Measurements from ENCODE around the gene DTL.

Gene DTL

DNA sequence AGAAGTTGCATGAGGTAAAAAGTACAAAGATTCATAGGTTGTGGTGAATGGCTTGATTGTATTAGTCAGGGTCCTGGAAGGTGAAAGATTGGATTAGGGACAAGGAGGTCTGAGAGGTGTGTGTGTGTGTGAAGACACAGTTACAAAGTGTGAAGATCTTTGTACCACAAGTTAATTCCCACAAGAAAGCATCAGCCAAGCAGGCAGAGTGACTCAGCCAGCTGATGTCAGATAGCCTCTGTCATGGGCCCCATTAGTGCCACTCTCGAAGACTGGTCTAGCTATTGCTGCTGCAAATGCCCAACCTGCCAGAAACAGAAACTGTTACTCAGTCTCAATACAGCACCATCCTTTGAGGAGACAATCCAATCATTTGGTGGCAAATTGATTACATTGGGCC, 96.5 kb downstream of the DTL start:
- Histone ChIP-seq H3K27me3 (replicated peaks) (no peaks in the 10 kb centered on the region), H3K4me3 (ENCODE audit: low read depth, low read length) (no peak overlapping the region), H3K27ac (no peak overlapping the region), H3K36me3 (replicated peaks) (no peaks in the 10 kb centered on the region)
- TF ChIP-seq CTCF (IDR thresholded peaks at IDR 0.05; ENCODE audit: low read depth, low read length, missing control alignments) = no peak
- in situ Hi-C loops (cut with HindIII; ENCODE audit: low pct_ligation_motif_present, low sequenced_read_pairs) = no loop called here
- DNase-seq = no peak

GRCh38 chr1:212133319-212133718, 97.8 kb downstream of the DTL start:
- Histone ChIP-seq H3K4me3 (ENCODE audit: low read depth, low read length) (no peak overlapping the region), H3K36me3 (replicated peaks) (no peaks in the 10 kb centered on the region), H3K27ac (no peak overlapping the region), H3K27me3 (replicated peaks) (no peaks in the 10 kb centered on the region)
- in situ Hi-C loops (cut with HindIII; ENCODE audit: low pct_ligation_motif_present, low sequenced_read_pairs) = no loop called here
- TF ChIP-seq CTCF (IDR thresholded peaks at IDR 0.05; ENCODE audit: low read depth, low read length, missing control alignments) = no peak
- DNase-seq = no peak

DNA sequence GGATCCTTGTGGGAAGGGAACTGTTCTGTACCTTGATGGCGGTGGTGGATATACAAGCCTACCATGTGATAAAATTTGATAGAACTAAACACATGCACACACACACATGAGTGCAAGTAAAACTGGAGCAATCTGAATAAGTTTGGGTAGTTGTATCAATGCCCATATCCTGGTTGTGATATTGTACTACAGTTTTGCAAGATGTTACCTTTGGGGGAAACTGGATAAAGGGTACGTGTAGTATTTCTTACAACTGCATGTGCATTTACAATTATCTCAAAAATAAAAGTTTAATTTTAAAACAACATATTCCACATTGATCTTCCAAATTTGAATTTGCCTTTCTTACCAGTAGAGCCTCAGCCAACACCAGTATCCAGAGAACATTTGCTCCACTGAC, 99.6 kb downstream of the DTL start:
- Histone ChIP-seq H3K27ac (no peak overlapping the region), H3K27me3 (replicated peaks) (no peaks in the 10 kb centered on the region), H3K36me3 (replicated peaks) (no peaks in the 10 kb centered on the region), H3K4me3 (ENCODE audit: low read depth, low read length) (no peak overlapping the region)
- no peak for DNase-seq
- TF ChIP-seq CTCF (IDR thresholded peaks at IDR 0.05; ENCODE audit: low read depth, low read length, missing control alignments) = no peak
- in situ Hi-C loops (cut with HindIII; ENCODE audit: low pct_ligation_motif_present, low sequenced_read_pairs) = no loop called here

DNA sequence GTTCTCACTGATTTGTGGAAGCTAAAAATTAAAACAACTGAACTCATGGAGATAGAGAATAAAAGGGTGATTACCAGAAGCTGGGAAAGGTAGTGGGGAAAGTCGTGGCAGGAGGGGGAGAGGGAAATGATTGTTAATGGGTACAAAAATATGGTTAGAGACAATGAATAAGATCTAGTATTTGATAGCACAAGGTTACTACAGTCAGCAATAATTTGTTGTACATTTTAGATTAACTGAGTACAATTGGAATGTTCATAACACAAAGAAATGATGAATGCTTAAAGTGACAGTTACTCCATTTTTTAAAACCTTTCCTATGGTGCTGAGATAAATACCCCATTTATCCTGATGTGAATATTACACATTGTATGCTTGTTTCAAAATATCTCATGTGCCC, 102.3 kb downstream of the DTL start:
- in situ Hi-C loops (cut with HindIII; ENCODE audit: low pct_ligation_motif_present, low sequenced_read_pairs) = no loop called here
- Histone ChIP-seq H3K4me3 (ENCODE audit: low read depth, low read length) (no peak overlapping the region), H3K27ac (no peak overlapping the region), H3K27me3 (replicated peaks) (no peaks in the 10 kb centered on the region), H3K36me3 (replicated peaks) (no peaks in the 10 kb centered on the region)
- TF ChIP-seq CTCF (IDR thresholded peaks at IDR 0.05; ENCODE audit: low read depth, low read length, missing control alignments) = no peak
- no peak for DNase-seq

- TF ChIP-seq CTCF (IDR thresholded peaks at IDR 0.05; ENCODE audit: low read depth, low read length, missing control alignments) = no peak
- H3K27ac ChIP-seq = no peak overlapping the region
- H3K27me3 ChIP-seq (replicated peaks) = no peaks in the 10 kb centered on the region
- H3K36me3 ChIP-seq (replicated peaks) = no peaks in the 10 kb centered on the region
- in situ Hi-C loops (cut with HindIII; ENCODE audit: low pct_ligation_motif_present, low sequenced_read_pairs) = no loop called here
- no peak overlapping the region for H3K4me3 ChIP-seq (ENCODE audit: low read depth, low read length)
- DNase-seq = no peak
Observed at GRCh38 chr1:212138457-212138856, 102.9 kb downstream of the DTL start.

- DNase-seq = no peak
- H3K27me3 ChIP-seq (replicated peaks) = no peaks in the 10 kb centered on the region
- TF ChIP-seq CTCF (IDR thresholded peaks at IDR 0.05; ENCODE audit: low read depth, low read length, missing control alignments) = no peak
- no peaks in the 10 kb centered on the region for H3K36me3 ChIP-seq (replicated peaks)
- H3K4me3 ChIP-seq (ENCODE audit: low read depth, low read length) = no peak overlapping the region
- in situ Hi-C loops (cut with HindIII; ENCODE audit: low pct_ligation_motif_present, low sequenced_read_pairs) = no loop called here
- no peak overlapping the region for H3K27ac ChIP-seq
Observed at GRCh38 chr1:212139526-212140135, 104.1 kb downstream of the DTL start.
